Fibroblast of peridontal ligament (primary cell): ENCODE measurements around the gene TRPC1.
"Not testable (repeated sequence)": the region's sequence is repeated elsewhere in the genome, so short reads cannot be mapped to it uniquely, and the experiment has no call there.

ENCODE experiments used
- DNase-seq: peaks from one replicate; pipeline ENCODE4 v3.0.0-alpha.2; 2010; ENCODE audit errors: extremely low read depth

Gene TRPC1

DNA sequence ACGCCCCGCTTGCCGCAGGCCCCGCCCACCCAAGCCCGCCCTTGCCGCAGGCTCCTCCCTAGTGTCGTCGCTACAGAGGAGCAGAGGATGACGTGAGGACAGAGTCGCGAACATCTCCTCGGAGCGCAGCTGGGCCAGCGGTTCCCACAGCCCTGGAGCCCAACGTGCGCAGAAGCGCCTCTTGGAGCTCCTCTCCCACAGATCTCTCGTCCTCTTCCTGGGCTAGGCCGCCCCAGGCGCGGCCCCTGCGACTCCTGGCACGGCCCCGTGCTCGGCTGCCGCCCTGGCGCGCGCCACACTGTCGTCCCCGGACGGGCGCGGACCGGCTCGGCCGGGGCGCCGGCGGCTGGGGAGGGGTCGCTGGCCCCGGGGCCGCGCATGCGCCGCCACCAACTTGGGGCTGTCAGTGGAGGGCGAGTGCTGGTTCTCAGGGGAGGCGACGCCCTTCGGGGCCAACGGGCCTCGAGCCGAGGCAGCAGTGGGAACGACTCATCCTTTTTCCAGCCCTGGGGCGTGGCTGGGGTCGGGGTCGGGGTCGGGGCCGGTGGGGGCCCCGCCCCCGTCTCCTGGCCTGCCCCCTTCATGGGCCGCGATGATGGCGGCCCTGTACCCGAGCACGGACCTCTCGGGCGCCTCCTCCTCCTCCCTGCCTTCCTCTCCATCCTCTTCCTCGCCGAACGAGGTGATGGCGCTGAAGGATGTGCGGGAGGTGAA lies at the start of gene TRPC1:
Gene TRPC1, plus strand, starts transcription at position 67 of the 714 bp plus-strand sequence. Its CDS starts 526 bp downstream, at position 593.
- peak; percentile 61 for DNase-seq

DNA sequence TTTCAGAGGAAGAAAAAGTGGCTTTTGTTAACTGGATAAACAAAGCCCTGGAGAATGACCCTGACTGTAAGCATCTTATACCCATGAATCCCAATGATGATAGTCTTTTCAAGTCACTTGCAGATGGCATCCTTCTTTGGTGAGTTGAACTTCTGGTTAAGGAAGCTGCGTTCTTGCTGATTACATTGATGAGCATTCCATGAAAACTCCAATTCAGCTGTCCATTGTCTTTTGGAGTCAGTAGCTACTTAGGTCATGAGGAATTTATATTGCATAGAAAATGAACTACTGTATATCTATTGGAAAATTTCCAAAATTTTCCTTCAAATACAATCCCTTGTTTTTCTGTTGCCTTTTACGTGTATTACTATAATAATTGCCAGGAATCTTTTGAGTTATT lies 47.7 kb upstream of the TRPC1 start:
- no peak for DNase-seq

DNA sequence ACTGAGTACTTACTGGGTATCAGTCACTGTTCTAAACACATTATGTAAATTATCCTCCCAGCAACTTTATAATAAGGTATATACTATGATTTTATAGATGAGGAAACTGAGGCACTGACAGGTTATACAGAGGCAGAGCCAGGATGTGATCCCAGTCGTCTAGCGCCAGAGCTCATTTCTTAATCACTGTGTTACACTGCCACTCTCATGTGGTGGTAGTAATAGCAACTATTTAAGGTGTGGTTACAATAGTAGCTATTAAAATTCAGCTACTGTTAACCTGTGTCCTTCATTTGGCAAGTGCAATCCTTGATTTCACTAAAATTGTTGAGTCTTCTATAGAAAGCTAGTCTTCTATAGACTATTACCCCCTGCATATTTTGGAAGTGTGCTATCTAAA lies 43.1 kb upstream of the TRPC1 start:
- DNase-seq, result no peak

DNA sequence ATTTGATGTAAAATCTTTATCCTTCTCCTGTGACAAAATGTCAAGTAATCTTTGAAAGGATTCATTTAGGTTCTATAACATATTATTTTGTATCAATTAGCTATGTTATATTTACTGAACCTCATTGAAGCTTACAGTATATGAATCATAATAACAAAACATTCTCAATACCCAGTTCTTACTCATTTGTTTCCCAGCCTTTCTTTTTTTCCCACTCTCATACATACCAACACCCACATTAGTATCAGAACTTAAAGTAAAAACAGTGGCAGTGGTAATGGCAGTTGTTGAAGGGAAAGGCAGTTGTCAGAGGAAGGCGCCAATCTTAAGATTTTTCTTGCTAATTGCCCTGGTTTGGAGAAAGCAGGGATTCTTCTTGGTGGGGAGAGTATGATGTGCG lies 33.2 kb upstream of the TRPC1 start:
- DNase-seq, result no peak

DNA sequence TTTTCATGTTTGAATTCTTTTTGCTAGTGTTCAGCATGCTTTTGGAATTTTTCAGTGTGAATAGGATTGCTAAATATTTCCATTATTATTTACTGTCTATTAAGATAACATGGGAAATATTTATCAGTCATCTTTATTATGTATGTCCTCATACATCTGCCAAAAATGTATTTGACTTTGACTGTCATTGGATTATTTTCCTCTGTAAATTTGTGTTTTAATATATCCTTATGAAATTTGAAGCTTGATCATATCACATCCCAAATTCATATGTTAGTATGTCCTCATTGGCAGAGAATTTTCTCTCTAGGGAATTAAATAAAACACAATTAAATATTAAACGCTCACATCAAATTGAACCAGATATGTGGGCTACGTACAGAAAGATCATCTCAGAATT lies 32.3 kb upstream of the TRPC1 start:
- no peak for DNase-seq

DNA sequence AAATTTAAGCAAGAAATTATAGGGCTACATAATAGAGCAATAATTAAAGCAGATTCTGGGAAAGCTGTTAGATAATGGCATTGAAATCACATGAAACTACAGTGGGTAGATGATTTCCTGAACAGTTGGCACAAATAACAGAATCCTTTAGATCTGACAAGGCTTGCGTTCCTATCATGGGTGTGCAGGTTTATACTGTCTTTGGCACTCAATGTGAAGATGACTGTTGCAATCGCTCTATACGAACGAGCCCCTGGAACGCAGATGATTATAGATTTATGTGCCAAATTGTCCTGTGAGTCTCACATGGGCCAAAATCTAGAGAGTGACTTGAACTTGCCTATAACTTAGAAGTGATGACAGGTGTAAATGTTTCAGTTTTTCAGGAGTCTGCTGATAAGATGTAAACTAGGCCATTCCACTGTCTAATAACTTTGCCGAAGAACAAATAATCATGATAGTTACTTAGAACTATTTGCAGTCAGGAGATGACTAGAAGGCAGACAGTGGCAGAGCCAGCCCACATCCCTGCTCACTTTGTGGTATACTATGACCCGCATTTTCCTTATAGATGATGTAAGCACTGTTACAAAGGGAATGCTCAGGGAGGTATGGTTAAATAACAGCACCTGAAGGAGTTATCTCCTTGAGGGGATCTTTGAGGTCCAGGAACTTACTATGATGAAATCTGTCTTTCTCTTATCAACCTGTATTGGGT lies 30.5 kb upstream of the TRPC1 start:
- DNase-seq, result no peak

DNA sequence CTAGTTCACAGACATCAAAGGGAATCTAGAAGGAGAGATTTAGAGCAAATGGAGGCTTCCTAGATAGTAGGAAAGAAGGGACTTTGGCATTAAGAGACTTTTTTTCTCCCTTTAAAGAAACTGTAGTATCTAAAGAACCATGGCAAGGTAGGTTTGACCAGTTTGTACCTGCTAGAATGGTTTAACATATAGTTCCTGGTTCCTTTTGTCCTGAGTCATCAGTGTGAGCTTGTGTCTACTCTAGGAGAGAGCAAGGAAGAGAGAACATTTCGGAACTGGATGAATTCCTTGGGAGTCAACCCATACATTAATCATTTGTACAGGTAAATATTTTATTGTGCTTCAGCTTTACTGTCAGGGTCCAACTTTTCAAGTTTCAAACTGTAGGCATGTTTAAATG lies 29.6 kb upstream of the TRPC1 start:
- no peak for DNase-seq

DNA sequence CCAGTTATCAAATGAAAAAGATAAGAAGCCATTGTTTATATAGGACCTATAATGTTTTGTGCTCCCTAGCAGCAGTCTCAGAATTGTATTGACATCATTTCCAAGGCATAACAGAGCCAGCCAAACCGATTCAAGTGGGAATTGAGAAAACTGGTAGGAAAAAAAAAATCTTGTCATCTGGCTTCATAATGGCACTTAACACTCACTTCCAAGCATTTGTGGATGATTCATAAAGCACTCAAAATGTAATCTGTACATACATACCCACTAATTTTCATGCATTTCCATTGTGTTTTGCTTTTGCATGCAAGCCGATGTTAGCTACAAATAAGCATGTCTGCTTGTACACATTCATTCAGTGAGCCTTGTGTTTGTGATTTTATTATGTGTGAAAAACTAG lies 18.6 kb upstream of the TRPC1 start:
- peak; percentile 2 for DNase-seq

DNA sequence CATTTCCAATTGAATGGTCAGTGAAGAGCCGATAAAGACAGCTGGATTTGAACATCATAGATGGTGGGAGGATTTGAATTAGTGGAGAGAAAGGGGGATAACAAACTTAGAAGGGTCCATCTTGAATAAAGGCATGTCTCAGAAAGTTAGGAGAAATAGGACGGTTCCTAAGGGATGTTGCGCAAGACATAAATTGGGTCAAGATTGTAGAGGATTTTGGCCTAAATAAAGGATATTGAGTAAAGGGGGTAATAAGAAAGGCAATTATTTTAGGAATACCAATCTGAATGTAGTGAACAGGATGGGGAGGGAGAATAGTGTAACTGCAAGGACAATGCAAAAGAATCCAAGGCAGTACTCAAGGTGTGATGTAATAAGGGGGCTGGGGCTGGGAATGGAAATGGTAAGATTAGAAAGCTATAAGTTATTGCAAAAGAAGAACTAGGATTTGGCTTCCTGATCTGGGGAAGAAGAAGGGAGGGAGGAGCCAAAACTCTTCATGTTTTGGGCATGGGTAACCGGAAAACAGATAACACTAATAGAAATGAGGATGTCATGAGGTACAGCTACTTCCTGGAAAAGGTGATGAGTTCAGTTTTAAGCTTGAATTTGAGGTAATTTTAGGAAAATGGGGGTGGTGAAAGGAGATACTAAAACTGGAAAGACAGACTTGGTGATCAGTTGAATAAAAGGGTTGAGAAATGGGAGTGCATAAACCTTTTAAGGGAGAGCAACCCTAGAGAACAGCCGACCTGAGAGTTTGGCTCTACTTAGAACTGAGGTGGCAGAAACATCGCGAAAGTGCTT lies 17.3 kb upstream of the TRPC1 start:
- no peak for DNase-seq

DNA sequence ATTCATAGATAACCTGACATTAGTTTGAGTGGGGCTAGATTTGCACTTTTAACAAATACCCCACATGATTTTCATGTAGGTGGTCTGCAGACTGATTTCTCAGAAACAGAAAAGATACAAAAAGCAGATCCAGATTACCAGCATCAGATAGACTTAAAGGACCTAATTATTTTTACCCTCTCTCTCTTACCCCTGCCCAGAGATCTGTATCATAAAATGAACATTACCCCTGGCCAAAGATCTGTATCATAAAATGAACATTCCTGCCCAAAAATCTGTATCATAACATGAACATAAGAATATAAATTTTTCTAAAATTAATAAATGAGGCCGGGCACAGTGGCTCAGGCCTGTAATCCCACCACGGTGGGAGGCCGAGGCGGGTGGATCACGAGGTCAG lies 14.6 kb upstream of the TRPC1 start:
- no peak for DNase-seq

DNA sequence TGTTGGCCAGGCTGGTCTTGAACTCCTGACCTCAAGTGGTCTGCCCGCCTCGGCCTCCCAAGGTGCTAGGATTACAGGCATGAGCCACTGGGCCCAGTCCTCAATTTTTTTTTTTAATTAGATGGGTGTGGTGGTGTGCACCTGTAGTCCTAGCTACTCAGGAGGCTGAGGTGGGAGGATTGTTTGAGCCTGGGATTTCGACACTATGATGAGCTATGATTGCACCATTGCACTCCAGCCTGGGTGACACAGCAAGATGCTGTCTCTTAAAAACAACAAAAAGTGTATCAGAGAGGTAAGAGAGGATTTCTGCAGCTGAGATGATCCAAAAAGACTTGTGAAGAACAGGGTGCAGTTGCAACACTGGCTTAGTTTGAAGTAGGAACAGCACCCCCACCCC lies 9.0 kb upstream of the TRPC1 start:
- not testable (repeated sequence) for DNase-seq

DNA sequence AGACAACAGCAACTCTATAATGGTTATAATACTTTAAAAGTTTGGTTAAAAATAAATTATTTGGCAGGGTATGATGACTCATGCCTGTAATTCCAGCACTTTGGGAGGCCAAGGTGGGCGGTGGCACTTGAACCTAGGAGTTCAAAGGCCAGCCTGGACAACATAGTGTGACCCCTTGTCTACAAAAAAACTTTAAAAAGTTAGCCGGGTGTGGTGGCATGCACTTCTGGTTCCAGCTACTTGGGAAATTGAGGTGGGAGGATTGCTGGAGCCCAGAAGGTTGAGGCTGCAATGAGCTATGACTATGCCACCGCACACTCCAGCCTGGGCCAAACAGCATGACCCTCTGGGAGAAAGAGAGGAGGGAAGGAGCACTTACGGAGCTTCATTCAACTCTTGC lies 7.7 kb upstream of the TRPC1 start:
- no peak for DNase-seq

DNA sequence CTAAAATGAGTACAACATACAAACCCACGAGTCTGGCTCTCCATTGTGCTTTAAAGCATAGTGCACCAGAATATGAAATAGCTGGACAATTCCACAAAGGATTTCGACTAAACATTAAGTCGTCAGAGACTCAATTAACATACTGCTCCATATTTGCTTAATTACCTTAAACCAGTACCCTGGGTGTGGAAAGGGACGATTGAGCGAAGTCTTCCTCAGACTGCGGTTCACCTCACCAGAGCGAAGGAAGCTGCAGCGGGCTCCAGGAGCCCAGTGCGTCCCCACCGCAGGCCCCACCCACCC lies 218 bp upstream of the TRPC1 start:
- no peak for DNase-seq

DNA sequence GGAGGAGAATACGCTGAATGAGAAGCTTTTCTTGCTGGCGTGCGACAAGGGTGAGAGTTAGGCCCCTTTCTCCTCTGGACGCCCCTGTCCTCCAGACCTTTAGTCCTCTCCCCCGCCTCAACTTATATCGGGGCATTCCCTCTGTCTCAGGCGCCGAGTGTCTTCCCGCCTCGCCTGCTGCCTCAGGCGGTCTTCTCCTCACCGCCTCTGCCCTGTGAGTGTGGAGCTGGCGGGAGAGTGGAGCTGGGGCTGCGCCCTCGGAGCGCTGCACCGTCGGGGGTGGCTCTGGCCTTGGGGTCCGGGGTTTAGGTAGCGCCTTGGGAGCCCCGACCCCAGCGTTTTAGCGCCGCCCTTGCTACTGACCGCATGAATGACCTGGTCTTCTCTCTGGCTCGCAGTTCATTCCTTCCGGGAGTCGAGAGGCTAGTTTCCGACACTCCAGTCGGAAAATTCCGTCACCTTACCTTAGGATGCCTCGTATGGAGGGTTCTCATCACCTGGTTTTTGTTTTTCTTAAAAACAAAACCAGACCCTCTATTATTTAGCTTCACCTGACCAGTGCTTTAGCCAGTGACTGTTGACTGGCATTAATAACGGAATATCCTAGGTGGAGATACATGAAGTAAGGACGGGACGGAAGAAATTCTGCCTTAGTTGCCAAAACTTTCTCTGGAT lies 985 bp downstream of the TRPC1 start:
- peak; percentile 33 for DNase-seq

DNA sequence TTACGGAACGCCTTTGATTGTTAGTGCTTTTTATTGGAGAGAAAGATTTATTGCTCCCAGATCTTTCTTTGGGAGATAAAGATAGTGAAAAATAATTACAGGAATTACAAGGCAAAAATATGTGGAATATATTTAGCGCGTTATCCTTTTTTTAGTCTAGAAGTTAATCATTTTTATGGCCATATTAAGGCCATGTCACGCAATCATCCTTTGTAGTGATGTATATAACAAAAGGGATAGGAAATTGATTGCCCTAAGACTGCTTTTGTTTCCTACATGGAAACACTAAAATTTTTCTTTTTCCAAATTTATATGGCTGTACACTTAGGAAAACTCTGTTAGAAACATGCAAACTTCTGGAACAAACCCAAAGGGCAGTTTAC lies 1.5 kb downstream of the TRPC1 start:
- DNase-seq, result no peak

DNA sequence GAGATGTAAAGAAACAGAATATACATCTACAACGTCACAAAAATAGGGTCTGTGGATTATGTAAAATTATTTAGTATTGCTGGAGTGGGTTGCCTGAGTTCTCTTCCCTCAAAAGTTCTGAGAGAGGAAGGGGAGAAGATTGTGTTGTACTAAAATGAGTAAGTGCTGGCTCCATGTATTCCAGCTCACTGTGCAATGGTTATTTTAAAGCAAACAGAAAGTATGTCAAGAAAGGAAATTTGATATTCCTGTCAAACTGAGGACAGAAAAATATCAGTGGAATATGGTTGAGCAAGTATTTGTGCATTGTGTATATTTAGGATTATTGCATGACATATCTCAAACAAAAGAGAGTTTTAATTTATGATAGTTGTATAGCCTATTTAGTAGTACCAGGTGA lies 2.2 kb downstream of the TRPC1 start:
- DNase-seq, result peak; percentile 15

DNA sequence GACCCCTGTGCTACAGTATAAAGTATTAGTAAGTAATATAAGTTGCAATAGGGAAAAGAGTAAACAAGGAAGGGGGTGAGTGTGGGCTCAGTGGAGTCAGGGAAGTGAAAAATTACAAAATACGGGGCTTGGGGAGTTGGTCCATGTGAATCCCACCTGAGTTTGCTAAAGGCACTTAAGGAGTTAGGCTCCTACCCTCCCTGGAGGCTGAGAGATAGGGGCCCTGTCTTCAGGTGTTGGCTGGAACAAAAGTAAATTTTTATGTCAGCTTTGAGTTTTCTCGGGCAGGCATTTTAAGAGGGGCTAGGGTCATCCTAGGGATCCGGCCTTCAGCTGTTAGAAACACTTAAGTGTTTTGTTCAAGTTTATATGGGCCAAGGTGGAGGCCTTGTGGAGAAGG lies 8.2 kb downstream of the TRPC1 start:
- no peak for DNase-seq

DNA sequence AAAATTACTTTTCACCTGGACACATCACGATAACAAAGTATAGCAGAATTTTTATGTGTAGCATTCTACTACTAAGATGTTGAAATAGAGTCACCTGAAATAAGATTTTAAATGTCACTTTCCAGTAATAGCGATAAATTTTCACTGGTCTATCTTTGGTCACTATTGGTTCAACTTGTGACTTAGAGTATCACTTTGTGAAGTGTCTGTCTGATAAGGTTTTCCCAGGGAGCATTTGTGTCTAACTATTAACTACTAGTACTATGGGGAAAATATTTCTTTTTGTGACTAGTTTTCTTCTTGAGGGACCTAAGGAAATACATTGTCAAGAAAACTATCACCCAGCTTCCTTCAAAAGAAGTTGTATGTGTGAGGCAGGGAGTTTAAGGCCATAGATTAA lies 11.0 kb downstream of the TRPC1 start:
- no peak for DNase-seq

DNA sequence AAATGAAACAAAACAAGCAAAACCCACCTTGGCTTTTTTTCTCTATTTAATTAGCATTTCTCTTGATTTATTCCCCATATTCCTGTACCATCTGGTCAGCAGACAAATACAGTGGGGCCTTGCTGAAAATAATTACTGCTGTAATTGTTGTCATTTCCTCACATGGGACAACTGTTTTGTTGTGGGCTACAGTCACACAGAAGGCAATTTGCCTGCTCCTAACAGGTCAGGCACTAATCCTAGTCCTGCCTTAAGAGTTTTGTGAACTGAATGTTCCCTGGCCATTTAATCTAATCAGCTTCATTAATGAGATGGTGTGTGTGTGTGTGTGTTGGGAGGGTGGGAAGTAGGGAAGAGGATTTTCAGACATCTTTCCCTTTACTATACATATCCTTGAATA lies 11.6 kb downstream of the TRPC1 start:
- no peak for DNase-seq

DNA sequence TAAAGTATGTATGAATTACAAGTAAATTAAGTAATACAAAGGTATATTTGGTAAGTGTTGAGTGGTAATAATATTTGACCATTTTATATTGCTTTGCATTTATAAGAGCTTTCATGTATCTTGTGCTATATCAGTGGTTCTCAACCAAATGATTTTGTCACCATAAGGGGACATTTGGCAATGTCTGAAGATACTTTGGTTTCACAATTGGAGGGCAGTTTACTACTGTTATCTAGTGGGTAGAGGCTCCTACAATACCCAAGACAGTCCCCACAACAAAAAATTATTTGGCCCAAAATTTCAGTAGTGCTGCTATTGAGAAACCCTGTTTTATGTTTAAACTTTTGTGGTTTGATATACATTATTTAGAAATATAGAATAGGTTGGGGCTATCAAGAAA lies 14.6 kb downstream of the TRPC1 start:
- DNase-seq, result no peak

DNA sequence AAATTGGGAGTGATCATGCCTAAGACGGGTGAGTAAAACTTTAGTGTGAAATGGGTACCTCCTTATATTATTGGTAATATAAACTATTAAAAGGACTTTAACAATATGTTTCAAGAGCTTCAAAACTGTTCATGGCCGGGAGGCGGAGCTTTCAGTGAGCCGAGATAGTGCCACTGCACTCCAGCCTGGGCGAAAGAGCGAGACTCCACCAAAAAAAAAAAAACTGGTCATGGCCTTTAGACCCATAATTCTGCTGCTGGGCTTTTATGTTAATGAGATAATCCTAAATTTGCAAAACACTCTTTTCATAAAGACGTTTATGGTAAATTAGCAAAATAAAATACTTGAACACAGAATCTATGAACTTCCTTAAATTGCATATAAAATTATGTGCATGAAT lies 22.8 kb downstream of the TRPC1 start:
- DNase-seq, result no peak

DNA sequence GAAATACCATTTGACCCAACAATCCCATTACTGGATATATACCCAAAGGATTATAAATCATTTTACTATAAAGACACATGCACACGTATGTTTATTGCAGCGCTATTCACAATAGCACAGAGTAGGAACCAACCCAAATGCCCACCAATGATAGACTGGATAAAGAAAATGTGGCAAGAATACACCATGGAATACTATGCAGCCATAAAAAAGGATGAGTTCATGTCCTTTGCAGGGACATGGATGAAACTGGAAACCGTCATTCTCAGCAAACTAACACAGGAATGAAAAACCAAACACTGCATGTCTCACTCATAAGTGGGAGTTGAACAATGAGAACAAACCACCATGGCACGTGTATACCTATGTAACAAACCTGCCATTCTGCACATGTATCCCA lies 26.7 kb downstream of the TRPC1 start:
- not testable (repeated sequence) for DNase-seq
